Measurements from ENCODE around the gene MLEC.

DNA sequence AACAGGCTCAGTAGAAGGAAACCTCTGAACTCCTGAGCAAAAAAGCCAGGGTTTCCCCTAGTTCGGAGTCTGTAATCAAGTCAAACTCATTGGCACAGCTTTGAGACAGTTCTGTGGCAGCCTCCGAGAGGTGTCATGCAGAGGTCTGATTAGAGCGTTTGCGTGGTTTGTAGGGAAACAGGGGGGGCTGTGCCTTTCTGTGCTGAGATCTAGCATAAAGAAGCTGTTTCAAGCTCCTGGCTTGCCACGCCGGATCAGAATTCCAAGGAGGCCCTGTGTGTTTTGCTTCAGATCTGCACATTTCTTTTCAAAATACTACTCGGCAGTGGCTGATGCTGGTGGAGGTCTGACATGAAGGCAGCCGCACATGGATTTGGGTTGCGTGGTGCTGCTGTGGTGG lies 44.8 kb upstream of the MLEC start:
- no peak for TF ChIP-seq EP300 (IDR thresholded peaks at IDR 0.05)
- TF ChIP-seq, protein P1, sequence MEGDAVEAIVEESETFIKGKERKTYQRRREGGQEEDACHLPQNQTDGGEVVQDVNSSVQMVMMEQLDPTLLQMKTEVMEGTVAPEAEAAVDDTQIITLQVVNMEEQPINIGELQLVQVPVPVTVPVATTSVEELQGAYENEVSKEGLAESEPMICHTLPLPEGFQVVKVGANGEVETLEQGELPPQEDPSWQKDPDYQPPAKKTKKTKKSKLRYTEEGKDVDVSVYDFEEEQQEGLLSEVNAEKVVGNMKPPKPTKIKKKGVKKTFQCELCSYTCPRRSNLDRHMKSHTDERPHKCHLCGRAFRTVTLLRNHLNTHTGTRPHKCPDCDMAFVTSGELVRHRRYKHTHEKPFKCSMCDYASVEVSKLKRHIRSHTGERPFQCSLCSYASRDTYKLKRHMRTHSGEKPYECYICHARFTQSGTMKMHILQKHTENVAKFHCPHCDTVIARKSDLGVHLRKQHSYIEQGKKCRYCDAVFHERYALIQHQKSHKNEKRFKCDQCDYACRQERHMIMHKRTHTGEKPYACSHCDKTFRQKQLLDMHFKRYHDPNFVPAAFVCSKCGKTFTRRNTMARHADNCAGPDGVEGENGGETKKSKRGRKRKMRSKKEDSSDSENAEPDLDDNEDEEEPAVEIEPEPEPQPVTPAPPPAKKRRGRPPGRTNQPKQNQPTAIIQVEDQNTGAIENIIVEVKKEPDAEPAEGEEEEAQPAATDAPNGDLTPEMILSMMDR (IDR thresholded peaks at IDR 0.05): no peak
